Kidney glomerular epithelial cell (primary cell): ENCODE results near the gene DNAJC3.
"Not testable (repeated sequence)": the region's sequence is repeated elsewhere in the genome, so short reads cannot be mapped to it uniquely, and the experiment has no call there.

Experiments
- DNase-seq: peaks from one replicate; lab custom pipeline; 2025; lab: John Stamatoyannopoulos, UW

The DNAJC3 gene, protein sequence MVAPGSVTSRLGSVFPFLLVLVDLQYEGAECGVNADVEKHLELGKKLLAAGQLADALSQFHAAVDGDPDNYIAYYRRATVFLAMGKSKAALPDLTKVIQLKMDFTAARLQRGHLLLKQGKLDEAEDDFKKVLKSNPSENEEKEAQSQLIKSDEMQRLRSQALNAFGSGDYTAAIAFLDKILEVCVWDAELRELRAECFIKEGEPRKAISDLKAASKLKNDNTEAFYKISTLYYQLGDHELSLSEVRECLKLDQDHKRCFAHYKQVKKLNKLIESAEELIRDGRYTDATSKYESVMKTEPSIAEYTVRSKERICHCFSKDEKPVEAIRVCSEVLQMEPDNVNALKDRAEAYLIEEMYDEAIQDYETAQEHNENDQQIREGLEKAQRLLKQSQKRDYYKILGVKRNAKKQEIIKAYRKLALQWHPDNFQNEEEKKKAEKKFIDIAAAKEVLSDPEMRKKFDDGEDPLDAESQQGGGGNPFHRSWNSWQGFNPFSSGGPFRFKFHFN

DNA sequence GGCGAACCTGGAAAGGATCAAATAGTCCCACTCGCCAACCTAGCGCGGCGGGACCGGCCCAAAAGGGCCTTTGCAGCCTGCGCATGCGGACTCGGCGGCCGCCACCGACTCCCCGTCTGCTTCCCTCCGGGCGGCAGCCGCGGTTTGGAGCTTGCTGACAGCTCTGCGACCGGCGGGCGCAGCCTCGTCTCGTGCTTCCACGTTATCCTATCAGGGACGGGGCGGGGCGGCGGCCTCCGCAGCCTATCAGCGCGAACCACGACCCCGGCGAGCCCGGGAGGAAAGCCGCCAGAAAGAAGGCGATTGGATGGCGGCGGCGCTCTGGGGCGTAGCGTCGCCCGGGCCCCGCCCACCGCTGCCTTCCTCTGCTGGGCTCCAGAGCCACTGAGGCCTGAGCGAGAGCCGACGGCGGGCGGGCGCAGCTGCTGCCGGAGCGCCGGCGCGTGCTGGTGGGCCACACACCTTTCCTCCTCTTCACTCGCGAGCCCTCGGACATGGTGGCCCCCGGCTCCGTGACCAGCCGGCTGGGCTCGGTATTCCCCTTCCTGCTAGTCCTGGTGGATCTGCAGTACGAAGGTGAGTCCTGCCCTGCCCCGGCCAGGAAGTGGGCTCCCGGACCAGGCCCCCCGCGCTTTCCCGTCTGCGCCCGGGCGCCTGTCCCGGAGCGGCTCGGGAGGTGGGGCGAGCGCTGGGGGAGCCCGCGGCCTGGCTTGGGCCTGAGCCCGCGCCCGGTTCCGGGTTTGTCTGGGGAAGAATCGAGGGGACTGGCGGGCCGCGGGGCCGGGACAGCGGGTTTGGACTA, at the start of gene DNAJC3:
Gene DNAJC3, plus strand, starts transcription at position 378 of the 802 bp plus-strand sequence. Its CDS starts 117 bp downstream, at position 495.
- peak; percentile 98 for DNase-seq

DNA sequence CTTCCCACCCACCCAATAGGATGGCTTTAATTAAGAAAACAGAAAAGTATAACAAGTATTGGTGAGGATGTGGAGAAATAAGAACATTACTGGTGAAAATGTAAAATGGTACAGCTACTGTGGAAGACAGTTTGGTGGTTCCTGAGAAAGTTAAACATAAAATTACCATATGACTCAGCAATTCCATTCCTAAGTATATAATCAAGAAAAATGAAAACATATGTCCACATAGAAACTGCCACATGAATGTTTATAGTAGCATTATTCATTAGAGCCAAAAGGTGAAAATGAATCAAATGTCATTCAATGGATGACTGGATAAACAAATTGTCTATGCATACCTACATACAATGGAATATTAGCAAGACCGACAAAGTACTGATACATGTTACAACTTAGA, 49.3 kb upstream of the DNAJC3 start:
- DNase-seq, result no peak

DNA sequence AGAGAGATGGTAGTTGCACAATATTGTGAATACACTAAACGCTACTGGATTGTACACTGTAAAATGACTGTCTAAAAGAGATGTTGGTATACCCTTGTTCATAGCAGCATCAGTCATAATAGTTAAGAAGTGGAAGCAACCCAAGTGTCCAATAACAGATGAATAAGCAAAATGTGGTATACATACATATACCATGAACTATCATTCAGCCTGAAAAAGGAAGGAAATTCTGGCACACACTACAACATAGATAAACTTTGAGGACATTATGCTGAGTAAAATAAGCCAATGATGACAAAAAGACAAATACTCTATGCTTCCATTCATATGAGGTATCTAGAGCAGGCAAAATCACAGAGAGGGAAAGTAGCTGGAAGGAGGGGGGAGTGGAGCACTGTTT, 48.5 kb upstream of the DNAJC3 start:
- DNase-seq, result no peak

DNA sequence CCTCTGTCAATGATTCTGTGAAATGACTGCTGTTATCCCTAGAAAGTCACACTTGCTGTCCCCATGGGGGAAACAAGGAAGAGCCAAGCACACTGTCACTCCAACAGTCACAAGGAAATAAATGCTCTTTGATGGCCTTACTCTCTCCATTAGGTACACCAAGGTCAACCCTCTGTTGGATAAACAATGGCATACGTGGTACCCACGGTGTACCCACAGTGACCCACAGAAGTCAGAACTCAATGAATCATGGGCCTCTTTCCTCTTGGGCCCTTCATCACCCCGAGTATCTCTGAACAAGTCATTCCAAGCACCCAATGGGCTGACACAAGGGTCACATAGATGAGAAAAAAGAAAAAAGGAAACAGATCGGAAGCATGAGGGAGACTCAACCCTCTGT, 47.9 kb upstream of the DNAJC3 start:
- no peak for DNase-seq

DNA sequence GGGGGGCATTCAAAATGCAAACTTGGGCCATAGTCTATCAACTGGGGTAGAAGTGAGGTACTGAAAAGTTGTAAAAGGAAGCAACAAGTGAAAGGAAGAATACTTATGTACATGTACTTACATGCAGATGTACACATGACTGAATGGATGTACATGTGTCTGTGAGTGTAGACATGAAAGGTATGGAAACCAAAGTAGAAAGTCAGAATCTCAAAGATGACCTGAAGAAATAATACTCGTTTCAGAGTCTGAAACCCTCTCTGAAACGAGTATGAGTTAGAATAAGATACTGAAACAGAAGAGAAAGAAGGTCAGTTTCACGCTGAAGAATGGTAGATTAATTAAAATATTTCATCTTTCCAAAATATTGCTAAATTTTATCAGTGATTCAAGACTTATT, 46.3 kb upstream of the DNAJC3 start:
- no peak for DNase-seq

DNA sequence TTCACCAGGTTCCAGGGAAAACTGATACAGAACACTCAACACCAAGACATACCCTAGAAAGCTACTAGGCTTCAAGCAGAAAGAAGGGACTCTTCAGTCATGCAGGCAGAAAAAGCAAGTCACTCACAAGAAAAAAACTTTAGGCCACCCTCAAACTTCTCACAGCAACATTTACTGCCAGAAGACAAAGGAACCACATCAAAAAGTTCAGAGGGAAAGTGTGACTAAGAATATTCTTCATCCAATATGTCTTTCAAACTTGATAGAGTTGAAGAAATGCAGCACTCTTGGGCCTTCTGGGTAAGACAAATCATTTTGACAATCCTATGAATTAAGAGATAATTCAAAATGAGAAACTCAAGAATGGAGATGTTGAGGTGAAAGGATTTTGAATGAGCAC, 40.1 kb upstream of the DNAJC3 start:
- no peak for DNase-seq

DNA sequence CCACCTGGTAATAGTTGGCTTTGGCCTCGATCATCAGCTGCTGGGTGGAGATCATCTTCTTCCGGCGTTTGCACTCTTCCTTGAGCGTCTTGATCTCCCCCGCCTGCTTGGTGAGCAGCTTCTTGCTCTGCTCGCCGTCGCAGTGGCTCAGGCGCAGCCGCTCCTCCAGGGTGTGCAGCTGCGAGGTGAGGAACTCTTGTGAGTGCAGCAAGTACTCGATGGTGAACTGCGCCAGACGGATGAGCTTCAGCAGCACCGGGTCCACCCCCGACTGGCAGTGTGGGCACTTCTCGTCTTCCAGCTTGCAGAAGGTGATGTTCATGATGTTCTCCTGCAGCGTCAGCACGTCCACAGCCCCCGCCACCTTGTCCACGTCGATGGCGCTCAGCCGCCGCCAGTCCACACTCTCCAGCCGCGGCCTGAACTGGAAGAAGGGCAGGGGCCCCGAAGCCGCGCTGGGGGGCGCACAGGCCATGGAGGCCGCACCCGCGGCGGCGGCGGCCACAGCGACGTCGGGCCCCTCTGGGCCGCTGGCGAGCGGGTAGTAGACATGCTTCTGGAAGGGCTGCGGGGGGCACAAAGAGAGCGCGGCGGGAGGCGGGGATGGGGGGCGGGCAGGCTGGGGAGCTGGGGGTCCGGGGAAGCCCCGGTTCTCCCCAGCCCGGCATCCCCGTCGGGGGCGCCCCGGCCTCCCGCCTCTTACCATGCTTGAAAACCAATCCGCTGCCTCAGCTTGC, 35.5 kb upstream of the DNAJC3 start:
- peak; percentile 66 for DNase-seq

DNA sequence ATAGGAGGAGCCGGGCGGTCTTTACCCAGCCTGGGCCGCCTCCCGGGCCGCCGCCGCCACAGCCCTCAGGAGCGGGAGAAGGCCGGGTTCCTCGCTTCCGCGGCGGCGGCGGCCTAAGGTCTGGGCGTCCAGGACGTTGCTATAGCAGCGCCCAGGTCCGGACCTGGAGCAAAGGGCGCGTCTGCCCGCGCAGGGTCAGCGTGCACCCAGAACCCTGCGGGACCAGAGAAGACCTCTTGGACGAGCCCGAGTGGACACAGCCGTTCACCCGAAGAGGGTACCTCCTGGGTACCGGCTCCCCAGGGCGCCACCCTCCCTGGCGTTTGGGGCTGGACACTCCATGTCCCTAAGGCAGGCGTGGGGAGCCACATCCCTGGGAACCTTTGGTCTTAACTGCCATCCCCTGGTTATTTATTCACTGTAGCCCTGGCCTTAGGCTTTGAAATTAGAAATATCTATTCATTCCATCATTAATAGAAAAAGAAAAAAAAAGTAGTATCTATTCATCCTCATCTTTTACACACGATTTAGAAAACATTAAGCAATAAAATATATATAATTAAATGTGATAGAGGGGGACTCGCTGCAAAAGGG, 34.8 kb upstream of the DNAJC3 start:
- peak; percentile 11 for DNase-seq

DNA sequence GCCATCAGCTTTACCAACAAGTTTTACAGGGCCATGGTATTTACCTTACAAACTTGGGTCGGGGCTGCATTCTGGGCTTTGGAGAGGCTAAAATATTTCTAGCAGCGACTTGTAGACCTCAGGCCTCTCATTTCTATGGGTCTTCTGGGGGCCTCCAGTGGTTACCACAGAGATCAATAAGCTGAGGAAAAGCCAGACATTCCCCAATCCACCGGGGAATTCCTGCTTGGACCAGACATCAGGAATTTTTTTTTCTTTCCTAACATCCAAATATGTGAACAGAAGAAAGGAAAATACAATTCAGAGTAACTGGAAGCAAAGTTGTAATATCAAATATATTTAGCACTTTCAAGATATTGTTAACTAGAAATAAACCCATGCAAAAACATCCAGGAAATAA, 33.9 kb upstream of the DNAJC3 start:
- DNase-seq, result no peak

DNA sequence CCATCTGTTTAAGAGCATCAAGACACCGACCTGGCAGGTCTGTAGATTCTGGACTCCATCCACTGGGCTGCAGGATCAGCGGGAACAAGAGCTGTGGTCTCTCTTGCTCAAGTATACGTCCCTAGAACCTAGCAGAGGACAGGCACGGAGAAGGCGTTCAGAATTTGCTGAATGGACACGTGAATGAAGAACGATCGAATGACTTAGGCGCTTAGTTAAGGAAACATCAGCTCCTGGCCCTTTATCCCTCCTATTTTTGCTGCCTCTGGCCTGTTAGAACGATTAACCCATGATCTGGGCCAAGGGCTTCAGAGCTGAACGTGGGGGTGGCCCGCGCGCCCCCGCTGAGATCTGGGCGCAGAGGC, 33.4 kb upstream of the DNAJC3 start:
- peak; percentile 60 for DNase-seq

DNA sequence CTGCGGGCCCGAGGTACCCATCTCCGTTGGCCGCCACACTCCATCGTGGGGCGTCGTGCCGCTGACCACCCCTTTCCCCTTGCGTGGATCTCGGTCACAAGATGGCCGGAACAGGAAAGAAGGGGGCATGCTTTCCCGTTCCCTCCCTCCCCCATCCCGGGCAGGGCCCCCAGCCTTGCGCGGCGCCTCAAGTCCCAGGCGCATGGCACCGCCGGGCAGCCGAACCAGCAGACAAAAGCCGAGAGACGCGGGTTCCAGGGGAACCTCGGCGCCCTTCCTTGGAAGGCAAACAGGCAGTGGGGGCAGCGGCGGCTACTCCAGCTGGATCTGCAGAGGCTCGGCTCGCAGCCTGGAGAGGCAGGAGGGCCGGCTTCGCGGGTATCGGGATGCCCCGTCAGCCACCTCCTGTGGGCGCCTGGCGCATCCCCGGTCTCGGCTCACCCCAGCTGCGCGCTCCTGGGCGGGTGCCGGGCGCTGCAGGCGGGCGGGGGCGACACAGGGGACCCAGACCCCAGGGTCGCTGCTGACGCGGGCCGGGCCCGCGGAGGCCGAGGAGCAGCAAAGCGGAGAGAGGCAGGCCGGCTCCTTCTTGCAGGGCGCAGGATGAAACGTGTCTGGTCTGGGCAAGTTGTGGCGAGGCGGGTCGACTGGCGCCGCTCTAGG, 32.9 kb upstream of the DNAJC3 start:
- DNase-seq, result peak; percentile 60

DNA sequence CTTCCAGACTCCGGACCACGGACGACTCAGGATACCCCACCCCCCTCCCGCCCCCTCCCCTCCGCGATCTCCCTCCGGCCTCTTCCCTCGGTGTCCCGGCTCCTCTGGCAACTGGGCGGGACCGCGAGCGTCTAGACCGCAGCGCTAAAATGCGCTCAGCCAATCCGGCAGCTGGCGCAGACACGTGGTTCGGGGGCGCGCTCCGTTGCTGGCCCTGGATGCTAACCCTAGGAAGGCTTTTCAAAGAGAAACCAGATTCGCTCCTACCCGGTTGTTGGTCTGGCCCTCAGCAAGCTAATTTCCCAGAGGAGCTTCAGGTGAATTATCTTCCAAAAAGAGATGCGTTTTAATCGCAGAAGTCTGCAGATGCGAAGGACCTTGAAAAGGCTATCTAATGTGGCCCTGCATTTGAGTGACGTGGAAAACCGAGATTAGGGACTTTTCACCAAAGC, 32.3 kb upstream of the DNAJC3 start, which contains the start of gene DZIP1:
Gene DZIP1, minus strand, starts transcription at position 106 of the 452 bp plus-strand sequence. CDS start 2,677 bp downstream, outside the sequence.
- DNase-seq, result peak; percentile 47

DNA sequence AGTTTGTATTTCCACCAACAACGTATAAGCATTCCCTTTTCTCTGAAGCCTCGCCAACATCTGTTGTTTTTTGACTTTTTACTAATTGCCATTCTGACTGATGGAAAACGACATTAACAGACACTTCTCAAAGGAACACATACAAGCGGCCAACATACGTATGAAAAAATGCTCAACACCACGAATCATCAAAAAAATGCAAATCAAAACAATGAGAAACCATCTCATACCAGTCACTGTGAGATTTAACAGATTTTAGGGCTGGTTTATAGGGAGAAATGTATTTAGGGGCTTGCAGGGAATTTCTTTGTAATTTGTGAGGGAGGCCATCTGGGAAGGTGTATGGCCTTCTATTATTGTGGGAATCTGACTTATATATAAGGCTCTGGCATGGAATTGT, 29.6 kb upstream of the DNAJC3 start:
- no peak for DNase-seq

DNA sequence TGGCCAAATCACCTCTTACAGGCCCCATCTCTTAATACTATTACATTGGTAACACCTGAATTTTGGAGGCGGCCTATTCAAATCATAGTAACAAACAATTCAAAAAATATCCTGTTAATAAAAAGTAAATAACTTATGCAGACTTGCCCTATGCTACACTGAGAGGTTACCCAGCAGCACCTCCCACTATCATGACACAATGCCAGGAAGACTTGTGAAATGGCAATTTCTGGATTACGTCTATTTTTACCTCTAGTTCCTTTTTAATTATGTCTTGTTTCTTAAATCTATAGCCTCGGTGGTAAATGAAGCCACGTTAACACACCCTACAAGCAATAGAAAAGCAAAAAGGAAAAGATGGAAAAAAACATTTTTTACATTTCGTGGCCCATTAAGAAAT, 26.2 kb upstream of the DNAJC3 start:
- DNase-seq, result no peak

DNA sequence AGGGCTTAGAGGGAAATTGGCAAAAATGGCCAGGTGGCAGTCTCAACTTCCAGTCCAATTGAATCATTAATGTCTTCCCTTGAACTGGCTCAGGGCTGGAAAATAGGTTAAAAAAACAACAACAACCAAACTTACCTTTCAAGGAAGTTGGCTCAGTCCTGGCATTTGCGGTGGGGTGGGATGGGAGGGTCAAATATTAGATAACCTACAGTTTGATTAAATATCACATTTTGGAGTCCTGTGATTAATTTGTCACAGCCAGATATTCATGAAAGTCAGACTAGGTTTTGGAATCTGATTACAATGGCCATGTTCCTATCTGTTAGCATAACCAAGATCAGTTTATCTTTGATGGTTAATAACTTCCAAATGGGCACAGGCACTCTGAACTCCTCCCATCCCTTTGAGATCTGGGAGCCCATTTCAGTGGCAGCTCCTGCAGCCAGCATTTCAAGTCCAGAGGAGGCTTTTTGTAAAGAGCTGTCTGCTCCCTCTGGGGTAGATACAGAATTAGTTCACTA, 24.6 kb upstream of the DNAJC3 start:
- DNase-seq, result no peak

DNA sequence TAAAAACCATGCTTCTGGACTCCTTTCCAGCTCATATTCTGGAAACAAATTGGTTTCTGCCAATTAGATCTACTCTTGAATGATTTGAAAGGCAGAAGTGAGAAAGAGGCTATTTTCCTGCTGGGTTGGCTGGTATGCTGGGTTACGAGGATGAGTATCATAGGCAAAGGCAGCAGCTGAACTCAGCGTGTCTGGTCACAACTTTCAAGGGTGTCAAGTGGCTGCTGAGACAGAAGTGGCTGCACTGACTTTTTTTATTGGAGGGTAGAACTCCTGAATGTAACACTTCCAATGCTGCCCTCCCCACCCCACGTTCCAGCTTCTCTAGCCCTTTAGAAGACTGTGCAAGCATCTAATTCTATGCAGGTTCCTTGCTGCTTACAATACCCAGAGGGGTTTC, 24.1 kb upstream of the DNAJC3 start:
- DNase-seq, result no peak

DNA sequence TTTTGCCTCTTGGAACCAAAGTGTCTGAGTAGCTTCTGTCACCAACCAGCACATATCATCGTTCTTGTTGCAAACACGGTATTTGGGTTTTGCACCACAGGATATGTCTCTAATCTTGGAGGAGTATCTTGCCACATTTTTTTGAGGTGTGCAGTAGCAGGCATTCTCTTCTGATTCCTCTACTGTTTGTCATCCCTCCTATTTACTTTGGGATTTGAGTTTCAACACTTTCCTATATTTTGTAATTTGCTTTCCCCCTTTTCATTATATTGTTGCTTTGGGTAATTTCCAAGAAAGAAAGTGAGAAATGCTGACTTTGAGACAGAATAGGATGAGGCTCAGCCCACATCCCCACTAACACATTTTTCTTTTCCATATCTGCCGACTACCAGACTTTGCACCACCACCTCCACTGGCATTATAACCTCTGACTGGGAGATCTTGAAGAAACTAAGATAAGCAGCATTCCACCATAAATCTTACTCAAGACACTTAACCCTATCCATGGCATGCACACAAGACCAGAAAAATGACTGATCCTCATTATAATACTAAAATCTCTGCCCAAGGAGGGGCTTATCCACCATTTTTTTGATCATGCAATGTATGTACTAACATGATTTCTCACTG, 20.4 kb upstream of the DNAJC3 start:
- DNase-seq, result no peak

DNA sequence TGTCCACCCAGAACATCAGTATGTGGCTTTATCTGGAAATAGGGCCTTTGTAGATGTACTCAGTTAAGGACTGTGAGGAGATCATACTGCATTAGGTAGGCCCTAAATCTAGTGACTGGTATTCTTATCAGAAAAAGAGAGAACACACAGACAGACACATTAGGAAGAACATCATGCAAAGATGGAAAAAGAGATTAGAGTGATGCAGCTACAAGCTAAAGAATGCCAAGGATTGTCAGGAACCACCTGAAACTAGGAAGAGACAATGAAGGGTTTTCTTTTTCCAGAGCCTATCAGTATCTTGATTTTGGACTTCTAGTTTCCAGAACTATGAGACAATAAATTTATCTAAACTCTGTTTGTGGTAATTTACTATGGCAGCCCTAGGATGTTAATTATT, 17.4 kb upstream of the DNAJC3 start:
- no peak for DNase-seq

DNA sequence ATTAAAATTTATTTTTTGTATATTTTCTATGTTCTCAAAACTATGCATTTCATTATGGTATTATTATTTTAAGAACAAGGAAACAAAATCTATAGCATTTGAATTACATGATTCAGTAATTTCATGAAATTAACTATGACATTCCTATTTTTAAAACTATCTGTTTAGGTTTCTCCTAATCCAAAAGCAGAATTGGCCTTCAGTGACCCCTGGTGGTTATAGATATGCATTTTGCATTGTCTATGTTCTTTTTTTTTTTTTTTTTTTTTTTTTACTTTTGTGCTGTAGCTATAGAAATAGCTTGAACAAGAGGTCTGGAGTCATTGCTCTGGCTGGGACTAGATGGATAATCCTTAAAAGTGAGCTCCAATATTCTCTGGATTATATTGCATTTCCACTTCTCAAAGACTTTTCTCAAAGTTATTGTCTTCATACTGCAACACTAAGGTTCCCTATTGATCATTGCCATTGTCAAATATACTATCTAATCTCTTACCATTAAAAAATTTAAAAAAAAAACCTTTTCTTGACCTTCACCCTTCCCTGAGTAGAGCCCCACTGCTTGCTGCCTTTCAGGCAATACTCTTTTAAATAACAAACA, 15.9 kb upstream of the DNAJC3 start:
- DNase-seq, result peak; percentile 25

DNA sequence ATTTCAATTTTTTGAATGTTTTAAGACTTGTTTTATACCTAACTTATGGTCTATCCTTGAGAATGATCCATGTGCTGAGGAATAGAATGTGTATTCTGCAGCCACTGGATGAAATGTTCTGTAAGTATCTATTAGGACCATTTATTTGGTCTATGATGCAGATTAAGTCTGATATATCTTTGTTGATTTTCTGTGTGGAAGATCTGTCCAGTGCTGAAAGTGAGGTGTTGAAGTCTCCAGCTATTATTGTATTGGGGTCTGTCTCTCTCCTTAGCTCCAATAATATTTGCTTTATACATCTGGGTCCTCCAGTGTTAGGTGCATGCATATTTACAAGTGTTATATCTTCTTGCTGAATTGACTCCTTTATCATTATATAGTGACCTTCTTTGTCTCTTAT, 9.7 kb upstream of the DNAJC3 start:
- DNase-seq, result not testable (repeated sequence)
